Measurements from ENCODE around the gene SYT6. TPM values are rescaled to one million over a fixed set of nuclear protein-coding genes. Genes with fewer than 3 reads are reported as not detected.

The SYT6 gene
- total and polyA plus RNA-seq, 10 donors: 0.14 TPM; not detected in 9

- Histone ChIP-seq H3K36me3 (no peaks in the 10 kb centered on the region), H3K27me3 (replicated peaks in 1 of 7) (peaks cover 0 to 16% (median 0%) of the 10 kb centered on the region in 7 donors), H3K4me1 (peaks cover 0 to 3% (median 0%) of the 10 kb centered on the region in 6 donors), H3K27ac (no peak overlapping the region), H3K9me3 (no peaks in the 10 kb centered on the region), H3K4me3 (no peak overlapping the region)
- TF ChIP-seq CTCF (IDR thresholded peaks at IDR 0.05 in 8 of 11, conservative IDR thresholded peaks at IDR 0.05 in 3 of 11): no peak
- TF ChIP-seq POLR2A (IDR thresholded peaks at IDR 0.05): no peak
- TF ChIP-seq POLR2AphosphoS5 (IDR thresholded peaks at IDR 0.05): no peak
- intact Hi-C loops (cut with DNase I; ENCODE audit: low total_unique reads): no loop called here
- 62 to 88% (median 84%) methylated on average over 3 of the region's 3 CpGs for WGBS, 5 donors
- no peak for DNase-seq
Observed at GRCh38 chr1:114196992-114197907, 43.6 kb upstream of the SYT6 start.

DNA sequence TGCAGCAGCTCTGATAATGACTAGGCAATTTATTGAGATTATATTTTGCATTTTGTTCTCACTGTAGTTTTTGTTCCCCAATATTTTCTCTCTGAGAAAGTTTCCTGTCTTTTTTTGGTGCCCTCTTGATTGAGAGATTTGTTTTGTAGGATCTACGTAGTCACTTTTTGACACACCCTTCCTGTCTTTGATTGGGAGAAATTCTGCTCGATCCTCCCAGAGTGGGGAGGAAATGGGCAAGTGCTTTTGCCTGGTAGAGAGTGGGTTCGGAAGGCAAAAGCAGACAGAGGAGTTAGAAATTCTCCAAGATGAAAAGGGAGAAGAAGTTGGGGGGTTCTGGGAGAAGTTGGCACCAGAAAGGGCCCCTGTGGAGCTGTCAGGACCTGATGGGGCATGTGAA lies 42.1 kb upstream of the SYT6 start:
- Histone ChIP-seq H3K9me3 (no peaks in the 10 kb centered on the region), H3K27me3 (replicated peaks in 1 of 7) (peaks cover 0 to 19% (median 0%) of the 10 kb centered on the region in 7 donors), H3K4me1 (no peaks in the 10 kb centered on the region), H3K36me3 (no peaks in the 10 kb centered on the region), H3K27ac (no peak overlapping the region), H3K4me3 (no peak overlapping the region)
- WGBS, 5 donors: 14 to 55% (median 43%) methylated on average over 3 of the region's 3 CpGs
- intact Hi-C loops (cut with DNase I; ENCODE audit: low total_unique reads): no loop called here
- no peak for TF ChIP-seq CTCF (IDR thresholded peaks at IDR 0.05 in 8 of 11, conservative IDR thresholded peaks at IDR 0.05 in 3 of 11)
- TF ChIP-seq POLR2AphosphoS5 (IDR thresholded peaks at IDR 0.05): no peak
- TF ChIP-seq POLR2A (IDR thresholded peaks at IDR 0.05): no peak
- DNase-seq: no peak

DNA sequence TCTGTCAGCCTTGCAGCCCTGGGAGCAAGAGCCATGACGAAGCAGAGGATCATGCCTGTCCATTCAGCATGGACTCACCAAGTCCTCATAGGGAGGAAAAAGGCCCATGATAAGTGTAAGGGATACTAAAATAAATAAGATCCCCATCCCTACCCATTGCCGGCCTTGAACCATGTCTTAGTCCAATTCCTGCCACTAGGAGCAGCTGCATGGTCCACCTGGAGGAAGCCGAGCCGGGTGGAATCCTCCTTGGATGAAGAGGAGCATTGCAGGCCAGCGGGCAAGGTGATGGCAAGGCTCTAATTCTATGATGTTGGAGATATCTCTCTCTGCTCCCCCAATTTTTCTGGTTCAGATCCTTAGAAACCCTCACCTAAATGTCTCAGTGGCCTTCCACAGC lies 38.7 kb upstream of the SYT6 start:
- Histone ChIP-seq H3K27me3 (replicated peaks in 1 of 7) (peaks cover 0 to 31% (median 0%) of the 10 kb centered on the region in 7 donors), H3K27ac (no peak overlapping the region), H3K4me1 (no peaks in the 10 kb centered on the region), H3K4me3 (no peak overlapping the region), H3K36me3 (no peaks in the 10 kb centered on the region), H3K9me3 (no peaks in the 10 kb centered on the region)
- 77 to 90% (median 89%) methylated on average over 5 of the region's 5 CpGs for WGBS, 5 donors
- no peak for DNase-seq
- TF ChIP-seq POLR2A (IDR thresholded peaks at IDR 0.05) (no peak), POLR2AphosphoS5 (IDR thresholded peaks at IDR 0.05) (no peak), CTCF (IDR thresholded peaks at IDR 0.05 in 8 of 11, conservative IDR thresholded peaks at IDR 0.05 in 3 of 11) (no peak)
- intact Hi-C loops (cut with DNase I; ENCODE audit: low total_unique reads): no loop called here

DNA sequence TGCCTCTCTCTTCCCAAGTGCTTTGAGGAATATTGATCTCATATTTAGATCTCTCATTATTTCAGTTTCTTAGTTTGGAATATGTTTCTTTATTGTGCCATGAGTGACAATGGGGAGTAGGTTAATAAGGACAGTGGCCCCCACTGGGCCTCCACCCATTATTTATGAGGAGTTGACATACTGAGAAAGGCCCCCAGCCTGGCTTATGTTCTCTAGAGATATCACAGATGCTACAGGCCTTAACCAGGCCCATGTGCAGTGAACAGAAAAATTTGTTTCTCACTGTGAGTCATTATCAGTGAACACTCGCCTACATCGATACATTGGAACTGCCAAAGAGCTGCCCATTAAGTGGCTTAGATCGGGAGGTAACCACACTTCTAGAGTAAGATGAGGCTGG lies 35.7 kb upstream of the SYT6 start:
- H3K4me1 ChIP-seq: no peaks in the 10 kb centered on the region
- DNase-seq: no peak
- no peak overlapping the region for H3K4me3 ChIP-seq
- intact Hi-C loops (cut with DNase I; ENCODE audit: low total_unique reads): no loop called here
- TF ChIP-seq POLR2A (IDR thresholded peaks at IDR 0.05) (no peak), POLR2AphosphoS5 (IDR thresholded peaks at IDR 0.05) (no peak), CTCF (IDR thresholded peaks at IDR 0.05 in 8 of 11, conservative IDR thresholded peaks at IDR 0.05 in 3 of 11) (no peak)
- H3K27me3 ChIP-seq (replicated peaks in 1 of 7): peaks cover 0 to 15% (median 0%) of the 10 kb centered on the region in 7 donors
- H3K27ac ChIP-seq: no peak overlapping the region
- H3K9me3 ChIP-seq: no peaks in the 10 kb centered on the region
- 87 to 96% (median 91%) methylated on average over 3 of the region's 3 CpGs for WGBS, 5 donors
- no peaks in the 10 kb centered on the region for H3K36me3 ChIP-seq
